HG02588 (cell line): Measurements from ENCODE around the gene SF3B2.
A peak's percentile ranks its signal among the peaks of the same experiment; 100 is the strongest.

Experiments used
- ATAC-seq: cut with Tn5 transposase; IDR thresholded peaks from one replicate; pipeline ENCODE4 v1.9.1; 2021; ENCODE audit warnings: mild to moderate bottlenecking, moderate library complexity; ENCODE audit not compliant: unreplicated experiment

The SF3B2 gene

DNA sequence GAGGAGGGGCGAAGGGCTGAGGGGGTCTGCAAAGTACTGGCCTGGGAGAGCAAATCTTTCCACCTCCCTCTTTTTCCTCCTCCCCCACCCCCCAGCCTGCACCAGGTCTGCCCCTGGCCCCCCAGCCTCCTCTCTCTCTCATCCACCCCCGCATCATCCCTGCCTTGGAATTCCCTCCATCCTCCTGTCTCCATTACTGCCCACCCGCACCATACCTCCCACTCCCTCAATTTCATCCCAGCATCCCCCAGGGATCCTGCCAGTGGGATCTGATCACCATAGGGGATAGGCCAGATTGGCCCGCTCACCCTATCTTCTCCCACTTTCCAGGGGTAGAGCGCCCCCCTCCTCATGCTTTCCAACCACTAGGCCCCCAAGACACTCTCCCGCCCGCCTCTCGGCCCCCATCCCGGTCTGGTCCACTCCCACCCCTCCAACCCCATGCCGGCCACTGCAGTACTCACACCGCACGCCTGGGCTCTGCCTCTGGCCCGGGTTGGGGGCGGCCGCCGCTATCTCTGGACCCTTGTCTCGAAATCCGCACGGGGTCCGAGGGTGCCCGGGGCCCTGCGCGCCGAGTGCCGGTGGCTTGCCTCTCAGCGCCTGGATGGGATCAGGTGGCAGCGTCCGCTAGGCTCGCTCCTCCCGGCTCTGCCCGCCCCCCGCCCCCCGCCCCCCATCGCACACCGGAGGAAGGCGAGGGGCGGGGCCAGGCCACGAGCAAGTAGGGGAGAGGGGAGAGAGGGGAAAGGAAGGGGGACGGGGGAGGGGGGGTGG is 3.4 kb upstream of the SF3B2 start, which contains the start of gene GAL3ST3:
Gene GAL3ST3 (minus strand): TSS at position 615 of the 777 bp plus-strand sequence. CDS start 3,746 bp downstream, outside the sequence.
- ATAC-seq: no peak

DNA sequence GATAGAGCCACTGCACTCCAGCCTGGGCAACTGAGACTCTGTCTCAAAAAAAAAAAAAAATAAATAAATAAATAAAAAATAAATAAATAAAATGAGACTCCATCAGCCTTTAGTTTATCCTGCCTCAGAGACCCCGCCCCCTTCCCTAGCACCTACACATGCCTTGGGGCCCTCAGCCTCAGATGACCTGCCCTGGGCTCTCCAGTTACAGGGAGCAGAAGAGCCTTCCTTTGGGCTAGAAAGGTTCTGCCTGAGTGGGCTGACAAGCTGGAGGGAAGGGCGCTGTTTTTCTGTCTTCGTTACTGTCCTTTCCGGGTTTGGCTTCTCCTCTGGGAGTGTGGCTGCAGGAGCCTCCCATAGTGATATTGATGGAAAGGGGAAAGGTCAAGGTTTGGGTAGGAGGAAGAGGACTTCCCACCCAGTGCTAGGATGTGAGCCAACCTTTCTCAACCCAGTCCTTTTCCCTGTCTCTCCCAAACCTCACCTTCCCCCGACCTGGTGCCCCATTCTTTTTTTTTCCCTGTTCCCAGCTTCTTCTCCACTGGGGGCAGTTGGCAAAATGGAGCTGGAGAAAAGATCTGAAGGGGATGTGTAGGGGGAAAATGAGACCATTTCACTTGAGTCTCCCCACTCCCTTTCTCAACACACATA is 1.5 kb upstream of the SF3B2 start:
- no peak for ATAC-seq

DNA sequence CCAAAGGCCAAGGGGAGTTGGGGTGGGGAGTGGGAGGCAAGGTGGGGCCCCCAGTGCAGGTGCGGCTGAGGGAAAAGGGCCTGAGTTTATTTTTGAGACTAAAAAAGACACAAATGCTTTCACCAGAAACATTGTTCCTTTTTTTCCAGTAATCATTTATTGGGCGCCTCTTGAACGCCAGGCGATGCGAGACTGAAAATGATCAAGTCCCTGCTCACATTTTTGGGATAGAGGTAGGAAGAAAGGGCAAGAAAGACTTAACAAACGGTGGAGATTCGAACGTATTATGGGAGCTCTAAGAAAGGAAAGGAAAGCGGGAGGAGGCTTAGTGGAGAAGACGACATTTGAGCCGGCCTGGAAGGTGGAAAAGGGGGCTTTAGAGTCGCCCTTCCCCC is 796 bp upstream of the SF3B2 start:
- no peak for ATAC-seq

DNA sequence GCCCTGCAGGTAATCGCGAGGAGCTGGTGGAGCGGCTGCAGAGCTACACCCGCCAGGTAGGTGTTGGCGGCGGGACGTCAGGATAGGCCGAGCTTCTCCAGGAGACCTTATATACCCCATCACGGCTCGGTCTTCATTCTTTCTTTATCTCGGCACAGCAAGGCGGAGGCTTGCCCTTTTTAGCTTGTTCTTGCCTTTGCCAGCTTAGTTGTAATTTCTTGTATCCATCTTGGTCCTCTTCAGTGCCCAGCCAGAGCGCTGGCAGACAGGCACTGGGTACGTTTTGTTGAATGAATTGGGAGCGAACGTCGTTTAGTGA is 459 bp downstream of the SF3B2 start:
- no peak for ATAC-seq

DNA sequence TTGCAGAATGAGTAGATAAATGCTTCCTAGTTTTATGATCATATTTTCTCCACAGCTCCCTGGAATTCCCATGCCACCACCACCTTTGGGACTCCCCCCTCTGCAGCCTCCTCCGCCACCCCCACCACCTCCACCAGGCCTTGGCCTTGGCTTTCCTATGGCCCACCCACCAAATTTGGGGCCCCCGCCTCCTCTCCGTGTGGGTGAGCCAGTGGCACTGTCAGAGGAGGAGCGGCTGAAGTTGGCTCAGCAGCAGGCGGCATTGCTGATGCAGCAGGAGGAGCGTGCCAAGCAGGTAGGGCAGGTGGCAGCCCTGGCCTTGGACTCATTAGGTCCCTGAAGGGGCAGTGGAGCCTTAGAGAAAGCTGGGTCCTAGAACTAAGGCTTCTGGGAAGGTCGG is 2.9 kb downstream of the SF3B2 start:
- ATAC-seq: no peak

DNA sequence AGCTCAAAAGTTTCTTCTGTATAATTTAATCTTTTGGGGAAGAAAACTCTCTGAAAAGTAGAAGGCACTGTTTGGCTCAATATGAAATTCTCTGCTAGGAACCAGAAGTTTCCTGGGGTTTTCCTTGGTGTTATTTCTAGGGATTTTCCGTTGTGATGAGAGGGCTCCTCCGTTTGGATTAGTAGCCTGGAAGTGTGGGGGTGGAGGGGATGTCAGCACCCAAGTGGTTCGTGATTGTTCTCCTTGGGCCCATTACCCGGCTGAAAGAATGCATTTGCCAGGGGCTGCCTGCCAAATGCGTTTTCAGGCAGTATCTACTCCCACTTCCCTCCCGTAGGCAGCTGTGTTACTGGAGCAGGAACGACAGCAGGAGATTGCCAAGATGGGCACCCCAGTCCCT is 4.3 kb downstream of the SF3B2 start:
- no peak for ATAC-seq

DNA sequence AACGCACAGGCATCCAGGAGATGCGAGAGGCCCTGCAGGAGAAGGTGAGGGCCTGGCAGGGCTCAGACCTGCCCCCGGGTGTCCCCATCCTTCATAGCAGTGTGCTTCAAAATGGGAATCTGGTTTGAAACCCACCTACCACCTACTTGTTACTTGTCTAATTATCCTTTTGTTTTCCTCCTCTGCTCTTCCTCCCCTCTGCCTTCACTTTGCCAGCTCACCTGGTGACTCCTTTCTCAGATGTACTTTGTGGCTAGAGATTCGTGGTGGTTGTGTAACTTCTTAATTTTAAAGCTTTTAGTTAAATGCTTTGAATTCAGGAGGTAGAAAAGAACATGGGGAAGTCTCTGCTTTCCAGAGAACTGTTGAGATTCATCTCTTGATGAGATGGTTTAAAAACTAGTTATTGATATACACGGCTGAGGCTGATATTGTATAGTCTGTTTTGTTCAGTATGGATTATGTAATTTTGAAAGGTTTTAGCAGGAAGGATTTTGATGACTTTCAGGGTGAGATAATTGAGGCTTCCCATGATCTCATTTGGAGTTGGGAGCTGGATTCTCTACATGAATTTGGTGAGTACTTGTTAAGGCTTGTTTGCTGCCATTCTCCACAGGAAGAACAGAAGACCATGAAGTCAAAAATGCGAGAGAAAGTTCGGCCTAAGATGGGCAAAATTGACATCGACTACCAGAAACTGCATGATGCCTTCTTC is 8.0 kb downstream of the SF3B2 start:
- no peak for ATAC-seq

DNA sequence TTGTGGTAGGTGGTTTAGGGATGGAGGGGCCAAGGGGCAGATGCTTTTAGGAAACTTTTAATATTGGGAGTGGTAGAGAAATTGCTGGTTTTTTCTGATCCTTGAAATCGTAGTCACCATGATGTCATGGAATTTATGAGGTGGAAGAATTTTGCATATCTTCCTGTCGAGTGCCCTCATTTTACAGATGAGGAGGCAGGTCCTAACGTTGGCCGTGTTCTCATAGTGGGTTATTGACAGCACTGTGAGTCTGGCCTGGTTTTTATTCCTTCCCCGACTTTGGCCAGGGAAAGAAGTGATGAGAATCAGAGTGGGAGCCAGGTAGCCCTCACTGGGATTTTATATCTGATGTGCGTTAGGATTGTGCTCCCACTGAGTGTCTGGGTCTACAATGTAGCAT is 9.1 kb downstream of the SF3B2 start:
- ATAC-seq: no peak

DNA sequence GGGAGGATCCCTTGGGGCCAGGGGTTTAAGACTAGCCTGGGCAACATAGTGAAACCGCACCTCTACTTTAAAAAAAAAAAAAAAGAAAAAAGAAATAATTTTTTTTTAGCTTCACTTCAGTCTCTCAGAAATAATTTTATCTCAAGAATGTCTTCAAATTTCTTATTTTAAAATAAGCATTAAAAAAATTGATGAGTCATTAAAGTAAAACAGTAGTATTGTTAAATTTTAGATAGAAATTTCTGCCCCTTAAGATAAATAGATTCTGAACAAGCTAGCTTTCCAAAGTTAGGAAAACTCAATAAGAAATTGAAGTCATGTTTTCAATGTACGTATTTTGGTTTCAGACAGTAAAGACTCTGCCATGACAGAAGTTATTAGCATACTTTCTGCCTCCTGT is 10.2 kb downstream of the SF3B2 start:
- ATAC-seq: no peak

DNA sequence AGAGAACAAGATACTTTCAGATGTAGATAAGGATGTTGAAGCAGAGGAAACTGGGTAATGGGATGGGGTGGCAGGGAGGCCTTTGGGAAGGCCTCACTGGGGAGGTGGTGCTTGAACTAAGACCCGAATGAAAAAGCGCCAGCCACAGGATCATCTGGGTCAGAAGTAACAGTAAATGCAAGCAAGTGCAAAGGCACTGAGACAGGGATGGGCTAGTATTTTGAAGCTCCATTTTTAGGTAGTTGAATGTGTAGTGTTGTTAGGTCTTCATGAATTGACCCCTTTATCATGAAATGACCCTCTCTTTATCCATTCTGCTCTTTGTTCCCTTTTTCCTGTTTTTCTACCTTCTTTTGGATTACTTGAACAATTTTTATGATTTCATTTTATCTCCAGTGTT is 11.7 kb downstream of the SF3B2 start:
- ATAC-seq: no peak

DNA sequence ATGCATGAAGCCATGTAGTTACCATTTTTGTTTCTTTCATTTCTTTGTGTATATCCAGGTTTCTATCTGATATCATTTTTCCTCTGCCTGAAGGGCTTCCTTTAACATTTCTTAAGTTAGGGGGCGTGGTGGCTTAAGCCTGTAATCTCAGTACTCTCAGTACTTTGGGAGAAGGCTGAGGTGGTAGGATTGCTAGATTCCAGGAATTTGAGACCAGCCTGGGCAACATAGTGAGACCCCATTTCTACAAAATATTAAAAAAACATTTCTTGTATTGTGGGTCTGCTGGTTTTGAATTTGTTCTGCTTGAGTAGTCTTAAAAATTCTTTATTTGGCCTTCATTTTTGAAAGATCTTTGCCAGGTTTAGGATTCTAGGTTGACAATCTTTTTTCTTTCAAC is 12.4 kb downstream of the SF3B2 start:
- no peak for ATAC-seq

DNA sequence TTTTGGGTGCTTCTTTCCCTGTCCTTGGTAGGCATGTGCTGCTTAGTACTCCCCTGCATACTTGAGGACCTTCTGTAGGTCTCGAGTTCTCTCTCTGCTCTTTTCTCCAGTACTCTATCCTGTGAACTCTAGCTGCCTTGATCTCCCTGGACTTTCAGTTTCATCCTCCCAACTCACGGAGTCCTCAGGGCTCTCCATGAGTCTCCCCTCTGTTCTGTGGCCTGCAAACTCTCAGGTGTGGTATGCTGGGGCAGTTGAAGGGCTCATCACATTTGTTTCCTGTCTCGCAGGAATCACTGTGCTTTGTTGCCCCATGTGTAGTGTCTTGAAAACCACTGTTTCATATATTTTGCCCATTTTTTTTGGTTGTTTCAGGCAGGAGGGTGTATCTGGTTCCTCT is 14.6 kb downstream of the SF3B2 start:
- no peak for ATAC-seq

DNA sequence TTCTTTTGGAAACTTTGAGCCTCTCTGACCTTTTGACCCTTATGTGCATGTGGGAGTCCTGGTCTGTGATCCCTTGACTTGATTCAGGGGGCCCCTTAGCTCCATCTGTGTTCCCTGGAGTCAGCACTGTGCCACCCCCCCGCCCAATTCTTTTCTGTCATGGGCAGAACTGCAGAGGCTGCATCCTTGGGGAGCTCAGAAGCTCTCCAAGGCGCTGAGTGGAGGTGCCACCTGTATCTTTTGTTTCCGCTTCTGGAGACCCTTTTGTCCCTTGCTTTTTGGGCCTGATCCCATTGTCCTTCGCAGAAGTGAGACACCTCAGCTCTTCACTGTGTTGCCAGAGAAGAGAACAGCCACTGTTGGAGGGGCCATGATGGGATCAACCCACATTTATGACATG is 15.5 kb downstream of the SF3B2 start:
- ATAC-seq: no peak

DNA sequence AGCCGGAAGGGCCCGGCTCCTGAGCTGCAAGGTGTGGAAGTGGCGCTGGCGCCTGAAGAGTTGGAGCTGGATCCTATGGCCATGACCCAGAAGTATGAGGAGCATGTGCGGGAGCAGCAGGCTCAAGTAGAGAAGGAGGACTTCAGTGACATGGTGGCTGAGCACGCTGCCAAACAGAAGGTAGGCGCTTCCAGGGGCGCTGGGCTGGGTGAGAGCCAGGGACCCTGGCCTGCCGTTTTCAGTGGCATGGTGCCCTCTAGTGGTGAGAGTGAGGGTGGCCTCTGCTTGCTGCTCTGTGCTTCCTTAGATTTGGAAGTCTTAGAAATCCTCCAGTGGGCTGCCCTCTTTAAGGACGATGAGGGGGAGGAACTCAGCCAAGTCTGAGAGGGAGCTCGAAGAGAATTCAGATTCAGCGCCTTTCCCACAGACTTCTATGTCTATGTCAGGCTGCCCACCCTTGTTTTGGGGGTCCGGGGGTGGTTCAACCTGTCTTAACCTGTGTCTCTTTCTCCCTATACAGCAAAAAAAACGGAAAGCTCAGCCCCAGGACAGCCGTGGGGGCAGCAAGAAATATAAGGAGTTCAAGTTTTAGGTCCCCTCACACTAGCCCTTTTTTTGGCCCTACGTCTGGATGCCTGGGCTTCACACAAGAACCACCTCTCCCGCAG is 16.1 kb downstream of the SF3B2 start:
- ATAC-seq: no peak

DNA sequence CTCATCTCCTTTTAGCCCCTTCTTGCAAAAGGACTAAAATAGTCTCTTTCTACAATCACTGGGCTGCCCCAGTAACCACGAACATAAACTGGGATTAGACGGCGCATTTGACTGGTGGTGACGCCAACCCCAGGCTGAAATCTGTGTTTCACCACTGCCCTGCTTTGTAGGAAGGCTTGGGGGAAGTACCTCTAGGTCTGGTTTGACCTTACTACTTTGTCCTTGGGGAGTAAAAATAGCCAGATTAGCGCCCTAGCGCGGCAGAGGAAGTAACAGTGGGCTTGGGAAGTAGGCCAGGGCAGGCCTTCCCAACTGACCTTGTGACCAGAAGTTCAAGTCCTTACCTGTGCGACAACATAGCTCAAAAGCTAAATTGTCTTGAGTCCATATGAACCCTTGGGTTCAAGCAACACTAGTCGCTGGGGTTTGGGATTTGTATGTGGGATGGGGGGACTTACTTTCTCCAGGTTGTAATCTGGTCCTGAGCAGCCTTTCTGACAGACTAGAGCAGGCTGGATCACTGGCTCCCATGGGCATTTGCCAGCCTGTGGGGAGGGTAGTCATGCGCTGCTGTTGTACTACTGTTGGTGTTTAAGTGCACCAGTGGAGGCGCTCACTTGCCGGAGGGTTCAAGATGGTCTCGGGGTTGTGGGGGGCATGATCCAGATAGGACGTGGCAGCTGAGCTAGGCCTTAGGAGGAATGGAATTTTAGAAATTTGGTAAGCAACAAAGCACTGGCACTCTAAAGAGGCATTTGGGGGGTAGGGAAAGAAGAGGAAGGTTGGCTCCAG is 17.0 kb downstream of the SF3B2 start:
- ATAC-seq: peak; percentile 2

DNA sequence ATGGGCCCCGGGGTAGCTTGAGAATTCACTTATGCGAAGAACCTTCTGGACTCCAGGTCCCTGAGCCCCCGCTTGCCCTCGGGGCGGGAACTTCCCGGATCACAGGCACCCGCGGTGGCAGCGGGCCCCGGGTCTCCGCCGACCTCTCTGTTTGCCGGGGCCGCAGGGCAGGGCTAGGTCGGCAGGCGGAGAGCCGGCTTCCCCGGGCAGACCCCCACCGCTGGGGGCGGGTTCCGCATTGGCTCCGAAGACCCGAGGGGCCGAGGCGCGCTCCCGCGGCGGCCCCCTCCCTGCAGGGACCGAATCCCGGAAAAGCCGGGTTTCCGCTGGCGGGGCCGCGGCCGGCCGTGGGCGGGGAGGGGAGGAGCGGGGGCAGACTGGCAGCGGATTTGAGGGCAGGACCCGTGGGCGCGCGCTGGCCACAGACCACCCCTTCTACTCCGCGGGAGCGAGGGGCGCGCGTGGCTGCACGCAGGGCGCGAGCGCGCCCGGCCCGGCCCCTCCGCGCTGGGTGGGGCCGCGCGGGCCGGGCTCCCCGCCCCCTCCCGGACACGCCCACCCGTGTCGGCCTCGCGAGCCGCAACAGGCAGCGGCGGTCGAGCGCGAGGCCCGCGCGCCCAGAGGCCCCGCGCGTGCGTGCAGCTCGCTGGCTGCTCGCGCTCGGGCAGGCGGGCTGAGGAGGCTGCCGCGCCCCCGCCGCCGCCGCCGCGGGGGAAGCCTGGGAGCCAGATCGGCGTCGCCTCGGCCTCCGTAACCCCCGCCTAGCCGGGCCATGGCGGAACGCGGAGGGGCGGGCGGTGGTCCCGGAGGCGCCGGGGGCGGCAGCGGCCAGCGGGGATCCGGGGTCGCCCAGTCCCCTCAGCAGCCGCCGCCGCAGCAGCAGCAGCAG is 17.8 kb downstream of the SF3B2 start, which contains the start of gene PACS1:
Gene PACS1 (plus strand): TSS at position 558 of the 889 bp plus-strand sequence. CDS start 215 bp downstream, at position 773.
- ATAC-seq: peak; percentile 54

DNA sequence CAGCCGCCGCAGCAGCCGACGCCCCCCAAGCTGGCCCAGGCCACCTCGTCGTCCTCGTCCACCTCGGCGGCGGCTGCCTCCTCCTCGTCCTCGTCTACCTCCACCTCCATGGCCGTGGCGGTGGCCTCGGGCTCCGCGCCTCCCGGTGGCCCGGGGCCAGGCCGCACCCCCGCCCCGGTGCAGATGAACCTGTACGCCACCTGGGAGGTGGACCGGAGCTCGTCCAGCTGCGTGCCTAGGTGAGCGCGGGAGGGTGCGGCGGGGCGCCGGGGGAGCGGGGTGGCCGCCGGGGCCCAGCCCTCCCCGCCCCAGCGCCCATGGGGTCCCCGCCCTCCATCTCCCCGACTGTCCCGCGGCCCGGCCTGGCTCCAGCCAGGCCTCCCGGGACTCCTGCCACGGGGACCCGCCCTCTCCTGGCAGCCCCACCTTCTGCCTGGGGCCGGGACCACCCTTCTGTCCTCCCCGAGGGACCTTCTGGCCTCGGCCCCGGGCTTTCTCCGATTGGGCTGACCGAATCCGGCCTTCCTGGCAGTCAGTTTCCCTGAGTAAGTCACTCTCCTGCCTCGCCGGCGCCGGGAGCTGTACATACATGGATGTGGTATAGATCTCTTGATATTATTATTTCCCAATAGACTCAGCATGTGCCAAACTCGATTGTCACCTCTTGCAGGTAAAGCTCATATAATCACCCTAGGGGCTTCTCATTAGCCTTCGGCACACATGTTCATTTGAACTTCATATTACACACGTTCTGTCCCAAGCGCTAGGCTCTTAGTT is 18.6 kb downstream of the SF3B2 start:
- peak; percentile 19 for ATAC-seq

DNA sequence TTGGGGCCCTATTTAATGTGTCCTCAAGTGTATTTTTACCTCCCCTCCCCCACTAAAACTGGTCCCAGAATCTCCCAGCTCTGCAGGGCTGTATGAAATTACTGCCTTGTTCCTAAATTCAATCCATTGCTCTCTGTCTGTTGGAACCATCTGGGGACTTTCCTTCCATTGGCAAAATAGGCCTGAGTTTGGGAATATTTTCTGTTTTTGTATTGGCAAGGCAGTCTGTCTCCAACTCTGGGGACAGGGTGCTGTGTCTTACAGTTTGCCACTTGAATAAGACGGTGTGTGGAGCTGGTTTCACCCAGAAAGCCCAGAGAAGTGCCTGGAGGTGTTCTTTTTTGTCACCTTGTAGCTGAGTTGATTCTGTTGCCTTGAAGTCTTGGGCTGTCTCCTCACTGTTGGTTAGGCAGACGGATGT is 19.2 kb downstream of the SF3B2 start:
- no peak for ATAC-seq

DNA sequence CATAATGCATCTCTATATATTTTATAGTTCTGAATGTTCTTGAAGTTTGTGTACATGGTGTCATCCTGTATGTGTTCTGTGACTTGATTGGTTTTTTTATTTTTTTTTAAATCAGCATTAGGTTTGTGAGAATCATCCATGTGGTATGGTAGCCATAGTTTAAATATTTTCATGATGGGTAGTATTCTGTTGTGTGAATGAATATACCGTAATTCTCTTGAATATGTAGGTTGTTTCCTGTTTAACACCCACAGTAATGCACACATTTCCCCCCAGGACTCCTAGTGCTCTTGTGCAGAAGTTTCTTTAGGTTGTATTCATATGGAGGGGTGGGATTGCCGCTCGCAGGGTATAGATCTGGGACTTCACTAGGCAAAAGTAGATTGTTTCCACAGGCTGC is 19.9 kb downstream of the SF3B2 start:
- no peak for ATAC-seq
